ENCODE results near the gene TNS1.

Gene TNS1

GRCh38 chr2:217870528-217871011 lies 132.2 kb downstream of the TNS1 start:
- no peak for DNase-seq (ENCODE audit: low read depth)

GRCh38 chr2:217868911-217869334 lies 133.9 kb downstream of the TNS1 start:
- no peak for DNase-seq (ENCODE audit: low read depth)

GRCh38 chr2:217868265-217868892 lies 134.4 kb downstream of the TNS1 start:
- DNase-seq (ENCODE audit: low read depth) = no peak

- DNase-seq (ENCODE audit: low read depth) = no peak
Measured at GRCh38 chr2:217866457-217866856, 136.3 kb downstream of the TNS1 start.

- DNase-seq (ENCODE audit: low read depth) = no peak
Measured at GRCh38 chr2:217864963-217865772, 137.6 kb downstream of the TNS1 start.

- no peak for DNase-seq (ENCODE audit: low read depth)
Measured at GRCh38 chr2:217863883-217864282, 138.9 kb downstream of the TNS1 start.

GRCh38 chr2:217861334-217861877 lies 141.4 kb downstream of the TNS1 start:
- no peak for DNase-seq (ENCODE audit: low read depth)

GRCh38 chr2:217859926-217860325 lies 142.9 kb downstream of the TNS1 start:
- DNase-seq (ENCODE audit: low read depth) = no peak

GRCh38 chr2:217858519-217859491 lies 144.0 kb downstream of the TNS1 start:
- DNase-seq (ENCODE audit: low read depth) = no peak

GRCh38 chr2:217857624-217858506 lies 144.9 kb downstream of the TNS1 start:
- no peak for DNase-seq (ENCODE audit: low read depth)

GRCh38 chr2:217856871-217857270 lies 145.9 kb downstream of the TNS1 start:
- no peak for DNase-seq (ENCODE audit: low read depth)

- DNase-seq (ENCODE audit: low read depth) = no peak
Measured at GRCh38 chr2:217856159-217856558, 146.6 kb downstream of the TNS1 start.

GRCh38 chr2:217854684-217855420 lies 147.9 kb downstream of the TNS1 start:
- DNase-seq (ENCODE audit: low read depth) = no peak

GRCh38 chr2:217853961-217854360 lies 148.8 kb downstream of the TNS1 start:
- DNase-seq (ENCODE audit: low read depth) = no peak

GRCh38 chr2:217853301-217853881 lies 149.4 kb downstream of the TNS1 start:
- no peak for DNase-seq (ENCODE audit: low read depth)

GRCh38 chr2:217852555-217853211 lies 150.1 kb downstream of the TNS1 start:
- no peak for DNase-seq (ENCODE audit: low read depth)

GRCh38 chr2:217851191-217852020 lies 151.4 kb downstream of the TNS1 start:
- DNase-seq (ENCODE audit: low read depth) = no peak
